Panc1 (cell line): ENCODE measurements around the gene BATF3.

Experiments used
- POLR2AphosphoS5 ChIP-seq: IDR thresholded peaks from 2 replicates; pipeline ENCODE4 v1.6.1; 2012; ENCODE audit warnings: mild to moderate bottlenecking, low read depth, low read length, moderate library complexity
- REST ChIP-seq, 2 experiments: IDR thresholded peaks; 2 replicates each; pipeline ENCODE4 v1.6.1; 2011 to 2012; ENCODE audit warnings: low read depth in 2 of 2, control low read depth in 1 of 2, low read length in 1 of 2, mild to moderate bottlenecking in 1 of 2, moderate library complexity in 1 of 2; ENCODE audit not compliant: insufficient read depth in 1 of 2
- SIN3A ChIP-seq: IDR thresholded peaks from 2 replicates; pipeline ENCODE4 v1.6.1; 2012; ENCODE audit warnings: low read depth, mild to moderate bottlenecking, low read length, moderate library complexity, borderline replicate concordance; ENCODE audit not compliant: insufficient read depth
- TCF7L2 ChIP-seq: IDR thresholded peaks from 2 replicates; pipeline ENCODE4 v1.6.1; 2011; ENCODE audit warnings: mild to moderate bottlenecking, low read depth, low read length, inconsistent platforms
- TF ChIP-seq, protein P1 (sequence below): fragments of 450-650 bp; IDR thresholded peaks from 2 replicates; pipeline ENCODE4 v1.5.1; 2017; ENCODE audit warnings: mild to moderate bottlenecking

GRCh38 chr1:212640223-212640878 lies 59.3 kb downstream of the BATF3 start:
- TF ChIP-seq, protein P1, sequence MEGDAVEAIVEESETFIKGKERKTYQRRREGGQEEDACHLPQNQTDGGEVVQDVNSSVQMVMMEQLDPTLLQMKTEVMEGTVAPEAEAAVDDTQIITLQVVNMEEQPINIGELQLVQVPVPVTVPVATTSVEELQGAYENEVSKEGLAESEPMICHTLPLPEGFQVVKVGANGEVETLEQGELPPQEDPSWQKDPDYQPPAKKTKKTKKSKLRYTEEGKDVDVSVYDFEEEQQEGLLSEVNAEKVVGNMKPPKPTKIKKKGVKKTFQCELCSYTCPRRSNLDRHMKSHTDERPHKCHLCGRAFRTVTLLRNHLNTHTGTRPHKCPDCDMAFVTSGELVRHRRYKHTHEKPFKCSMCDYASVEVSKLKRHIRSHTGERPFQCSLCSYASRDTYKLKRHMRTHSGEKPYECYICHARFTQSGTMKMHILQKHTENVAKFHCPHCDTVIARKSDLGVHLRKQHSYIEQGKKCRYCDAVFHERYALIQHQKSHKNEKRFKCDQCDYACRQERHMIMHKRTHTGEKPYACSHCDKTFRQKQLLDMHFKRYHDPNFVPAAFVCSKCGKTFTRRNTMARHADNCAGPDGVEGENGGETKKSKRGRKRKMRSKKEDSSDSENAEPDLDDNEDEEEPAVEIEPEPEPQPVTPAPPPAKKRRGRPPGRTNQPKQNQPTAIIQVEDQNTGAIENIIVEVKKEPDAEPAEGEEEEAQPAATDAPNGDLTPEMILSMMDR: no peak
- no peak for TF ChIP-seq SIN3A
- no peak for TF ChIP-seq REST (IDR thresholded peaks at IDR 0.05; ENCODE audit: insufficient read depth in 1 of 2, low read depth in 2 of 2, low read length in 1 of 2)
- no peak for TF ChIP-seq POLR2AphosphoS5
- TF ChIP-seq TCF7L2: no peak
